Smooth muscle cell (in vitro differentiated cells): ENCODE data around the gene KAZN. TPM values are rescaled to one million over a fixed set of nuclear protein-coding genes. Genes with fewer than 3 reads are reported as not detected.
A peak's percentile ranks its signal among the peaks of the same experiment; 100 is the strongest.

Source experiments
- DNase-seq: peaks from one replicate; lab custom pipeline; 2025; ENCODE audit not compliant: unreplicated experiment; lab: John Stamatoyannopoulos, UW
- H2AFZ ChIP-seq: fragments of 200-600 bp; sonication (generic); 2 replicates; pipeline ENCODE4 v1.6.0; 2016; ENCODE audit warnings: antibody characterized with exemption, low read depth, mild to moderate bottlenecking
- H3F3A ChIP-seq: fragments of 200-600 bp; sonication (generic); 2 replicates; pipeline ENCODE4 v1.6.0; 2017; ENCODE audit warnings: antibody characterized with exemption, low read depth
- H3K27ac ChIP-seq: fragments of 200-600 bp; sonication (generic); 2 replicates; pipeline ENCODE4 v1.5.1; 2016; ENCODE audit warnings: low read depth, mild to moderate bottlenecking
- H3K27me3 ChIP-seq: fragments of 200-600 bp; sonication (generic); 2 replicates; pipeline ENCODE4 v1.6.1; 2016; ENCODE audit warnings: low read depth, mild to moderate bottlenecking
- H3K36me3 ChIP-seq: fragments of 200-600 bp; sonication (generic); 2 replicates; pipeline ENCODE4 v1.5.1; 2016; ENCODE audit warnings: low read depth
- H3K4me1 ChIP-seq: fragments of 200-600 bp; sonication (generic); 2 replicates; pipeline ENCODE4 v1.5.1; 2016; ENCODE audit warnings: low read depth
- H3K4me2 ChIP-seq: fragments of 200-600 bp; sonication (generic); 2 replicates; pipeline ENCODE4 v1.6.0; 2016; ENCODE audit warnings: mild to moderate bottlenecking
- H3K4me3 ChIP-seq: fragments of 200-600 bp; sonication (generic); 2 replicates; pipeline ENCODE4 v1.5.1; 2016; ENCODE audit warnings: mild to moderate bottlenecking
- H3K79me2 ChIP-seq: fragments of 200-600 bp; sonication (generic); 2 replicates; pipeline ENCODE4 v1.6.0; 2016; ENCODE audit warnings: low read depth, mild to moderate bottlenecking
- H3K9ac ChIP-seq: fragments of 200-600 bp; sonication (generic); 2 replicates; pipeline ENCODE4 v1.6.0; 2016; ENCODE audit warnings: low read depth
- H3K9me3 ChIP-seq: fragments of 200-600 bp; sonication (generic); replicated peaks from 2 replicates; pipeline ENCODE4 v1.5.1; 2016; ENCODE audit warnings: low read depth
- H4K20me1 ChIP-seq: fragments of 200-600 bp; sonication (generic); 2 replicates; pipeline ENCODE4 v1.6.0; 2016; ENCODE audit warnings: low read depth
- CTCF ChIP-seq: fragments of 200-600 bp; sonication (generic); IDR thresholded peaks from 2 replicates; pipeline ENCODE4 v1.5.1; 2017; ENCODE audit warnings: borderline replicate concordance, mild to moderate bottlenecking, antibody characterized with exemption; ENCODE audit not compliant: insufficient read depth, poor library complexity, severe bottlenecking
- WGBS: methylation state at CpG from one replicate; pipeline ENCODE4 v1.1.7; 2016; ENCODE audit warnings: low lambda C conversion rate; 5-methylcytosine and 5-hydroxymethylcytosine counted together
- polyA plus RNA-seq: library from polyadenylated mRNA; unstranded; fragments of >200 nt; fragmentation: Nextera tagmentation; extraction: Ambion mirVana; gene quantifications from 2 replicates; pipeline ENCODE4 v1.2.1, GENCODE V29; 2016
- total RNA-seq: library from RNA; depleted of rRNA; stranded (reverse); fragments of >200 nt; gene quantifications from 2 replicates; pipeline ENCODE4 v1.2.3, GENCODE V29; 2014

Gene KAZN
- total and polyA plus RNA-seq, 2 experiments from 2014 or later = 6.3 to 8.2 TPM

DNA sequence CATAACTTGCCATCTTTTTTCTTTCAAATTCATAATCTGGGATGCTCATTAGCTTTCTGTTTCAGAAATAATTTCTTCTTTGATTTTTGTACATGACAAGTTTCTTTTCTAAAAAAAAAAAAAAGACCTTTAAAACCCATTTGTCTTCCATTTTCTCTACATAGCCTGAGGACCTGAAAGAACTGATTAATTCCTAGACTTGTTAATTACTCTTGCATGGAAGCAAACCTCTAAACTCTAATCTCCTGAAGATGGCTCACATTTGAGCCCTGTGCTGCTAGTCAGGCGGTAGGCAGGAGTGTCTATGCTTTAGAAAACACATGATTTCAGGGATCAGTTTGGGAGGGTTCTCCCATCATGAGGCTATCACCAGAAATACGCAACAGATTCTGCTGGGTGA lies 152.0 kb downstream of the KAZN start:
- no peaks in the 10 kb centered on the region for H4K20me1 ChIP-seq
- WGBS = 90% methylated on average over 2 of the region's 2 CpGs
- no peaks in the 10 kb centered on the region for H3K9me3 ChIP-seq

GRCh38 chr1:14755518-14756252 lies 157.2 kb downstream of the KAZN start:
- Histone ChIP-seq H3K4me2 (no peak overlapping the region), H3K27ac (no peak overlapping the region), H3K4me3 (no peak overlapping the region), H3K9ac (no peak overlapping the region), H3K4me1 (peaks cover 22% of the 10 kb centered on the region), H3K27me3 (no peaks in the 10 kb centered on the region), H3F3A (no peaks in the 10 kb centered on the region), H4K20me1 (no peaks in the 10 kb centered on the region), H3K79me2 (no peaks in the 10 kb centered on the region), H3K9me3 (no peaks in the 10 kb centered on the region), H3K36me3 (no peaks in the 10 kb centered on the region), H2AFZ (no peak overlapping the region)
- no peak for DNase-seq
- 70% methylated on average over 9 of the region's 9 CpGs for WGBS
- TF ChIP-seq CTCF = no peak

More for the DNA sequence above, 152.0 kb downstream of the KAZN start:
- Histone ChIP-seq H3K4me3 (no peak overlapping the region), H3K4me1 (peaks cover under 1% of the 10 kb centered on the region), H3K4me2 (no peak overlapping the region), H3F3A (no peaks in the 10 kb centered on the region), H3K27ac (no peak overlapping the region), H3K9ac (no peak overlapping the region), H3K79me2 (no peaks in the 10 kb centered on the region), H3K36me3 (no peaks in the 10 kb centered on the region), H2AFZ (no peak overlapping the region), H3K27me3 (no peaks in the 10 kb centered on the region)
- no peak for TF ChIP-seq CTCF
- no peak for DNase-seq

DNA sequence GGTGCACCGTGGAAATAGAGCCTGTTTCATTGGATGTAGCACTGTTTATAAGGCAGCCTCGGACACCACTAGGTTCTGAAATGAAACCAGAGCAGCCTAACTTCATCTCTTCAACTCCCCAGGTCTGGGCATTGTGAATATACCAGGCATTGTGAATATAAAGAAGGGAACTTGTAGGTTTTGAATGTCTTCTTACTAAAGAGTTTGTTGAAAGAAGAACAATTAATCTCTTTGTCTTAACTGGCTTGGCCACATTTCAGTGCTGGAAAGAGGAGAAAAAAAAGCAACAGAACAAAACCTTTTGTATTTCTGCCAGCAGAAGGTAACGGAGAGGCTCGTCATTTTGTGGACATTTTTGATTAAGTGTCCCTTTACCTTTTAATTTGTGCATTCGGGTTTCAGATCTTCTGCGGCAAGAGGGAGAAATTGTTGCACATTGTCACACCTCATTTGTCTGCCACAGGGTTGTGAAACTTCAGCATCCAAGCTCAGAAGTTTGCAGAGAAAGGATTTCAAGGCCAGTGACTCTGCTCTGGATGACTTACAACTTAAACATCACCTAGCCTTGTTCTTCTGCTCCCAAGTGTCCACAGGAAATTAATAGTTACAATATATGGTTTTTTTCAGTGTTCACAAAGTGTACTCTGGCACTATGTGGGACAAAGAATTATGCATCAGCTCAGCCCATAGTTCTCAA lies 158.3 kb downstream of the KAZN start:
- no peak for TF ChIP-seq CTCF
- H3K79me2 ChIP-seq = no peaks in the 10 kb centered on the region
- no peaks in the 10 kb centered on the region for H3K27me3 ChIP-seq
- H3K4me2 ChIP-seq = no peak overlapping the region
- H3K27ac ChIP-seq = peak overlapping the region; percentile 1
- no peaks in the 10 kb centered on the region for H3K9me3 ChIP-seq
- H3F3A ChIP-seq = no peaks in the 10 kb centered on the region
- H2AFZ ChIP-seq = no peak overlapping the region
- H3K4me1 ChIP-seq = peaks cover 22% of the 10 kb centered on the region
- no peaks in the 10 kb centered on the region for H3K36me3 ChIP-seq
- WGBS = 81% methylated on average over 6 of the region's 6 CpGs
- DNase-seq = no peak
- no peak overlapping the region for H3K9ac ChIP-seq
- H4K20me1 ChIP-seq = no peaks in the 10 kb centered on the region
- H3K4me3 ChIP-seq = no peak overlapping the region

DNA sequence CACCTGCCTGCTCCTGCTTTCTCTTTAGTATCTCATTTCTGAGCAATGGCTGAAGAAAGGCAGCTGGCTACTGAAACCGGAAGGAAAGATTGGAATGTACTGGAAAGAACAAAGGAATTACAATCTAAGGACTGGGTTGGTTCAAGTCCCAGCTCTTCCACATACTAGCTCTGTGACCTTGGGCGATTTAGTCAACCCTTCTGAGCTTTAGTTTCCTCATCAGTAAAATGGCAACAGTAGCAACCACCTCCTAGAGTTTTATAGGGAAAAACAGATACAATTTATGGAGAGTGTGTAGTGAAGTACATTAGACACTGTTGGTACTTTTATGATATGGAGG lies 158.8 kb downstream of the KAZN start:
- Histone ChIP-seq H3F3A (no peaks in the 10 kb centered on the region), H3K36me3 (no peaks in the 10 kb centered on the region), H3K4me1 (peaks cover 22% of the 10 kb centered on the region), H3K4me2 (no peak overlapping the region), H3K79me2 (no peaks in the 10 kb centered on the region), H4K20me1 (no peaks in the 10 kb centered on the region), H3K9ac (no peak overlapping the region), H3K9me3 (no peaks in the 10 kb centered on the region), H3K4me3 (no peak overlapping the region), H3K27me3 (no peaks in the 10 kb centered on the region), H2AFZ (no peak overlapping the region), H3K27ac (peak overlapping the region; percentile 1)
- WGBS = 81% methylated on average over 2 of the region's 2 CpGs
- DNase-seq = no peak
- TF ChIP-seq CTCF = no peak
